IPS-15b (cell line): Measurements from ENCODE around the gene CD276.
"Not testable (repeated sequence)": the region's sequence is repeated elsewhere in the genome, so short reads cannot be mapped to it uniquely, and the experiment has no call there.

Experiments
- H3K27me3 ChIP-seq: one replicate; pipeline ENCODE4 v1.6.1; 2013; ENCODE audit warnings: low read length; ENCODE audit not compliant: control insufficient read depth, insufficient read depth
- H3K36me3 ChIP-seq: one replicate; pipeline ENCODE4 v1.6.1; 2013; ENCODE audit warnings: low read length; ENCODE audit not compliant: control insufficient read depth, insufficient read depth
- H3K4me1 ChIP-seq: one replicate; pipeline ENCODE4 v1.6.1; 2013; ENCODE audit warnings: mild to moderate bottlenecking, low read length; ENCODE audit not compliant: control insufficient read depth, insufficient read depth
- H3K4me3 ChIP-seq: one replicate; pipeline ENCODE4 v1.5.1; 2013; ENCODE audit warnings: low read depth, low read length
- H3K9ac ChIP-seq: one replicate; pipeline ENCODE4 v1.6.1; 2013; ENCODE audit warnings: low read depth, mild to moderate bottlenecking, low read length
- H3K9me3 ChIP-seq: one replicate; pipeline ENCODE4 v1.6.1; 2013; ENCODE audit warnings: mild to moderate bottlenecking, low read length; ENCODE audit not compliant: control insufficient read depth, insufficient read depth

Gene CD276

DNA sequence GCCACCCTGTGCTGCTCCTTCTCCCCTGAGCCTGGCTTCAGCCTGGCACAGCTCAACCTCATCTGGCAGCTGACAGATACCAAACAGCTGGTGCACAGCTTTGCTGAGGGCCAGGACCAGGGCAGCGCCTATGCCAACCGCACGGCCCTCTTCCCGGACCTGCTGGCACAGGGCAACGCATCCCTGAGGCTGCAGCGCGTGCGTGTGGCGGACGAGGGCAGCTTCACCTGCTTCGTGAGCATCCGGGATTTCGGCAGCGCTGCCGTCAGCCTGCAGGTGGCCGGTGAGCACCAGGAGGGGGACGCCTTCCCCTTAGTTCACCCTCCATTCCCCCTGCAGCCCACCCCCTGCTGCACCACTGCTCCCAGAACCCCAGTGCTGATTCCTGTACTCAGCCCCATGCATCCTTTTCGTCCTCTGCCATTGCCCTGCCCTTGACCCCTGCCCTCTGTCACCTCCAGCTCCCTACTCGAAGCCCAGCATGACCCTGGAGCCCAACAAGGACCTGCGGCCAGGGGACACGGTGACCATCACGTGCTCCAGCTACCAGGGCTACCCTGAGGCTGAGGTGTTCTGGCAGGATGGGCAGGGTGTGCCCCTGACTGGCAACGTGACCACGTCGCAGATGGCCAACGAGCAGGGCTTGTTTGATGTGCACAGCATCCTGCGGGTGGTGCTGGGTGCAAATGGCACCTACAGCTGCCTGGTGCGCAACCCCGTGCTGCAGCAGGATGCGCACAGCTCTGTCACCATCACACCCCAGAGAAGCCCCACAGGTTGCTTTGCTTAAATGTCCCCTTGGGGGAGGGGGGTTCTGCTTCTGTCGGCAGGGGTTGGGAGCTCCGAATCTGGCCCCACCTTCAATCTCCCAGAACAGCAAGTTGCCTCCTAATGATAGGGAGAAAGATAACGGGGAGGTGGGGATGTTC is 18.4 kb downstream of the CD276 start:
- not testable (repeated sequence) for H3K9me3 ChIP-seq, H3K9ac ChIP-seq, H3K27me3 ChIP-seq, H3K4me1 ChIP-seq, H3K4me3 ChIP-seq
- H3K36me3 ChIP-seq, result peaks cover 11% of the 10 kb centered on the region

DNA sequence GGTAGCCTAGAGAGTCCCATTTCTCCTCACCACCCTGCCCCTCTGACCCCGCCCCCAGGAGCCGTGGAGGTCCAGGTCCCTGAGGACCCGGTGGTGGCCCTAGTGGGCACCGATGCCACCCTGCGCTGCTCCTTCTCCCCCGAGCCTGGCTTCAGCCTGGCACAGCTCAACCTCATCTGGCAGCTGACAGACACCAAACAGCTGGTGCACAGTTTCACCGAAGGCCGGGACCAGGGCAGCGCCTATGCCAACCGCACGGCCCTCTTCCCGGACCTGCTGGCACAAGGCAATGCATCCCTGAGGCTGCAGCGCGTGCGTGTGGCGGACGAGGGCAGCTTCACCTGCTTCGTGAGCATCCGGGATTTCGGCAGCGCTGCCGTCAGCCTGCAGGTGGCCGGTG is 19.4 kb downstream of the CD276 start:
- not testable (repeated sequence) for H3K4me3 ChIP-seq, H3K9ac ChIP-seq, H3K9me3 ChIP-seq, H3K4me1 ChIP-seq, H3K27me3 ChIP-seq
- peaks cover 12% of the 10 kb centered on the region for H3K36me3 ChIP-seq

DNA sequence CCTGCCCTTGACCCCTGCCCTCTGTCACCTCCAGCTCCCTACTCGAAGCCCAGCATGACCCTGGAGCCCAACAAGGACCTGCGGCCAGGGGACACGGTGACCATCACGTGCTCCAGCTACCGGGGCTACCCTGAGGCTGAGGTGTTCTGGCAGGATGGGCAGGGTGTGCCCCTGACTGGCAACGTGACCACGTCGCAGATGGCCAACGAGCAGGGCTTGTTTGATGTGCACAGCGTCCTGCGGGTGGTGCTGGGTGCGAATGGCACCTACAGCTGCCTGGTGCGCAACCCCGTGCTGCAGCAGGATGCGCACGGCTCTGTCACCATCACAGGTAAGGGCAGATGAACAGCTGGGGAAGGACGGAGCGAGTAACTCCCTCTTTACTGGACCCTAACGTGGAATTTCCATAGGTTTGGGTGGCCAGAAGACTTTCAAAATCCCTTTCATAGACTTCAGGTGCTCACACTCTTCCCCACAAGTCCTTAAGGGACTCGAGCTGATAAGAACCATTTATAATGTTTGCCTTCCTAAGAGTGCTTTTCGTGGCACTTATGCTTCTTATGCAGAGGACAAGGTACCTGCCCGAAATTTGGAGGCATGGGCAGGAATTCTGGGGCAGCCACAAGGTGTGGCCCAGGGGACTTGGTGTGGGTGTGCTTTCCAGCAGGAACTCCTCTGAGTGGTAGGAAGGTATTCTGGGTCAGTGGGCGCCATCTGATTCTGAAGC is 20.1 kb downstream of the CD276 start:
- H3K4me1 ChIP-seq, H3K9ac ChIP-seq, H3K4me3 ChIP-seq, H3K9me3 ChIP-seq, H3K27me3 ChIP-seq: not testable (repeated sequence)
- H3K36me3 ChIP-seq, result peaks cover 17% of the 10 kb centered on the region

DNA sequence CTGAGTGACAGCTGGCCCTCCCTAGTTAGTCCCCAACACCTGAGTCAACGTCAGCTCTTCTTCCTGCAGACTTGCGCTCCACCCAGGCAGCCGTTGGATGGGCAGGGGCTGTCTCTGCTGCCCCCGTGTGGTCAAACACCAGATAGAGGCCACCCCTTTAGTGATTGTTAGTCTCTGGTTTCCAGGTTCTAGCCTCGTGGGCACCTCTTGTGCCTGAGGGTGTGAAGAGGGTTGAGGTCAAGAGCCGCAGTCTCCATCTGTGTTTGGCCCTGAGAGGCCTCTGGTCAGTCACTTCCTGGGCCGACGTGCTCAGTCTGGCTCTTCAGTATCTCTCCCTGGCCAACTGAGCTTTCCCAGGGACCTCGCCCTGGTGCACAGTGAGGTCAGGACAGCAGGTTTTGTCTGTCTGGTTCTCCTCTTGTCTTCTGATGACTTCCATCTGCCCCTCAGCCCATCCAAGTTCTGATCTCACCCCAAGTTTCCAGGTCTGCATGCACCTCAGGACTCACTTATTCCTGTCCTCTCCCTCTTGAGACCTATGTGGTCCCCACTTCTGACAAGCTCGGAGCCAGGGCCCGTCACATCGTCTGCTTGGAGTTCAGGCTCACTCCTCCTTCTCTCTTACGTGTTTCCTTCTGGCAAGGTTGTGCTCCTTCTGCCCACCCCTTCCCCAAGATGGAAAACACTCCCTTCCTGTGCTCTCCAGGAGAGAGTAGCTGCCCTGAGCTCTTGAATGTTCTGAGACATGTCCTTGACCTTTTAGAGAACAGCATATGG is 20.9 kb downstream of the CD276 start:
- Histone ChIP-seq H3K9me3 (no peaks in the 10 kb centered on the region), H3K9ac (no peak overlapping the region), H3K4me3 (no peak overlapping the region), H3K4me1 (no peaks in the 10 kb centered on the region), H3K36me3 (peaks cover 23% of the 10 kb centered on the region), H3K27me3 (no peaks in the 10 kb centered on the region)

DNA sequence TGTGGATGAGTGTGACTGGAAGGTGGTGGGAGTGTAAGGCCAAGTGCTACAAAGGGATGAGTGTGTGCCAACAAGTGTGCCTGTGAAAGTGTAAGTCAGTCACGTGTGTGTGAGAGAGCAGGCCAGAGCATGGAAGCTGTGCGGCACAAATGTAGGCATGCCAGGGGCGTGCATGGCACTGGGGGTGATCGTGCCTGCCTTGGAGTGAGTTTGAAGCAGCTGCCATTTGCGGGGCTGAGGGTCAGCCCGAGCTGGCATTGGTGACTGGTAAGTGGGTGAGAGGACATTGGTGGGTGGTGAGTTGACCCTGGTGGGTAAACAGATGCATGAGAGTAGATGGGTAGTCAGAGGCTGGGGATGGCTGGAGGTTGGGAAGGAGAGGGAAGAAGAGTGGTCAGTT is 24.5 kb downstream of the CD276 start:
- H3K27me3 ChIP-seq, result no peaks in the 10 kb centered on the region
- no peaks in the 10 kb centered on the region for H3K4me1 ChIP-seq
- H3K9me3 ChIP-seq, result no peaks in the 10 kb centered on the region
- no peak overlapping the region for H3K9ac ChIP-seq
- no peak overlapping the region for H3K4me3 ChIP-seq
- H3K36me3 ChIP-seq, result peaks cover 29% of the 10 kb centered on the region

DNA sequence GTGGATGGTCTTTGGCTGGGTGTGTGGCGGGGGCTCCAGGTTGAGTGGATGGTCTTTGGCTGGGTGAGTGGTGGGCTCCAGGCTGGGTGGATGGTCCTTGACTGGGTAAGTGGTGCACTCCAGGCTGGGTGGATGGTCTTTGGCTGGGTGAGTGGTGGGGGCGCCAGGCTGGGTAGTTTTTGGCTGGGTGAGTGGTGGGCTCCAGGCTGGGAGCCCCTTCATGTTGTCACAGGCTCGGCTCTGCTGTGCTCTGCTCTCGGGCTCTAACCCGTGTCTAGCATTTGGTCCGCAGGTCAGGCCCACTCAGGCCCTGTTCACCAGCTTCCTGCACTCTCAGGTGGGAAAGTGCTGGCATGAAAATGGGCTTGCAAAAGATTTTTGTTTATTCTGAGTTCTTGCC is 25.1 kb downstream of the CD276 start:
- Histone ChIP-seq H3K36me3 (peaks cover 27% of the 10 kb centered on the region), H3K9ac (no peak overlapping the region), H3K4me1 (no peaks in the 10 kb centered on the region), H3K27me3 (no peaks in the 10 kb centered on the region), H3K4me3 (no peak overlapping the region), H3K9me3 (no peaks in the 10 kb centered on the region)

DNA sequence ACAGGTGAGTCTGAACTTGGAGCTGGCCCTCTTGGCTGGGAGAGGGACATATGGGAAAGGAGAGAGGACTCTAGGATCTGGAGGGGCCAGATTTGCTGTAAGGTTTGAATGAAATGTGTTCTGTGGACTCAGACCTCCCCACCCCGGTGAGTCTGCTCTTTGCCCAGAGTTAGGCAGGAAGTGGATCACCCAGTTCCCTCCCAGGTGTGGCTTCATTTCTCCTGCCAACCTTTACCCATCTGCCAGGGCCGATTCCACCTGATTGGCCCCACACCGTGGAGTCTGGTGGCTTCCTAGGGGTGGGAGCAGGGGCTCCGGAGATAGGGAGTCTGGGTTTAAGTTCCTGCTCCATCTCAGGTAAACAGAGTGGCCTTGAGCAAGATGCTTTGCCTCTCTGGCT is 25.5 kb downstream of the CD276 start:
- Histone ChIP-seq H3K36me3 (peaks cover 30% of the 10 kb centered on the region), H3K9ac (no peak overlapping the region), H3K27me3 (no peaks in the 10 kb centered on the region), H3K9me3 (no peaks in the 10 kb centered on the region), H3K4me1 (no peaks in the 10 kb centered on the region), H3K4me3 (no peak overlapping the region)

DNA sequence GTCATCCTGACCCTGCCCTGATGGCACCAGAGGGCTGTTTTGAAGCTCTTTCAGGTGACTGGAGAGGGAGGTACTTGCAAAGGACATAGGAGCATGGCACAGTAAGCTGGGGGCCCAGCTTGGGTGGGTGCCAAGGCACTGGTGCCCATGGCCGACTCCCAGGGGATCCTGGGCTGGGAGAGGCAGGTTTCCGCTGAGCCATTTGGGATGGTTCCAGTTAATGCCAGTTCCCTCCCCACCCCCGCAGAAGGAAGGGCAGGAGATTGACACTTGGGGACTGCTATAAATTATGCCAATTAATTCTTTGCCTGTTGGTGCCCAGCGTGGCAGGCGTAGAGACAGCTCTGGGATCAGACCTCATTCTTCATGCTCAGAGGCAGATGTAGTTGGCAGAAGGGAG is 26.1 kb downstream of the CD276 start:
- no peak overlapping the region for H3K9ac ChIP-seq
- no peaks in the 10 kb centered on the region for H3K4me1 ChIP-seq
- no peak overlapping the region for H3K4me3 ChIP-seq
- no peaks in the 10 kb centered on the region for H3K27me3 ChIP-seq
- peaks cover 27% of the 10 kb centered on the region for H3K36me3 ChIP-seq
- no peaks in the 10 kb centered on the region for H3K9me3 ChIP-seq

DNA sequence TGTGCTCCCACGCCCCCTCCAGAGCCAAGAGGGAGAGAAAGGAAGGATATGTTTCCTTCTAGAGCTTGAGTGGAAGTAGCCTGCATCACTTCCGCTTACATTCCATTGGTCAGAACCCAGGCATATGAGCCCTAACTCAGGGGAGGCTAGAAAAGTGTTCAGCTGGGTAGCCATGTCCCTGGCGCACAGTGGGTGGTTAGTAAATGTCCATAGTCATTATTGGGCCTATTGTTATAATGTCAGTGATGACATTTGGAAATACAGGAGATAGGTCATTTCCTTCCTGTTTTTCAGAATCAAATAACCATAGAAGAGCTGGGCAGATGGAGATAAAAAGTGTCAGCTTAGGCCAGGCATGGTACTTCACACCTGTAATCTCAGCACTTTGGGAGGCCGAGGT is 27.3 kb downstream of the CD276 start:
- Histone ChIP-seq H3K9ac (no peak overlapping the region), H3K27me3 (no peaks in the 10 kb centered on the region), H3K4me3 (no peak overlapping the region), H3K36me3 (peaks cover 27% of the 10 kb centered on the region), H3K9me3 (no peaks in the 10 kb centered on the region), H3K4me1 (no peaks in the 10 kb centered on the region)

DNA sequence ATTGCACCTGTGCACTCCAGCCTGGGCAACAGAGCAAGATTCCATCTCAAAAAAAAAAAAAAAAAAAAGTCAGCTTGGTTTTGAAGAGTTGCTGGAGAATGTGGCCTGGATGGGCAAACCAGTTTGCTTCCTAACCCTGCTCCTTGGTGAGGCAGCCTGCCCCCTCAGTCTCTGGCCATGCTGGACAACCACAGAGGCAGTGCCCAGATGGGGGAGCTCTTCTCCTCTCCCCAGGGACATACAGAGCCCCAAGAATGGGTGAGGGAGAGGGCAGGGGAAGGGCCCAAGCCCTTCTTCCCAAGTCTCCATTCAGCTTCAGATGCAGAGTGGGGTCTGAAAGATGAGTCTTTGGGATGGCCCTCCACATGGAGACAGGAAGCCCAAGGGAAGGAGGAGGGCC is 27.9 kb downstream of the CD276 start:
- H3K9ac ChIP-seq, result no peak overlapping the region
- no peak overlapping the region for H3K4me3 ChIP-seq
- H3K27me3 ChIP-seq, result no peaks in the 10 kb centered on the region
- no peaks in the 10 kb centered on the region for H3K4me1 ChIP-seq
- no peaks in the 10 kb centered on the region for H3K9me3 ChIP-seq
- H3K36me3 ChIP-seq, result peaks cover 27% of the 10 kb centered on the region

DNA sequence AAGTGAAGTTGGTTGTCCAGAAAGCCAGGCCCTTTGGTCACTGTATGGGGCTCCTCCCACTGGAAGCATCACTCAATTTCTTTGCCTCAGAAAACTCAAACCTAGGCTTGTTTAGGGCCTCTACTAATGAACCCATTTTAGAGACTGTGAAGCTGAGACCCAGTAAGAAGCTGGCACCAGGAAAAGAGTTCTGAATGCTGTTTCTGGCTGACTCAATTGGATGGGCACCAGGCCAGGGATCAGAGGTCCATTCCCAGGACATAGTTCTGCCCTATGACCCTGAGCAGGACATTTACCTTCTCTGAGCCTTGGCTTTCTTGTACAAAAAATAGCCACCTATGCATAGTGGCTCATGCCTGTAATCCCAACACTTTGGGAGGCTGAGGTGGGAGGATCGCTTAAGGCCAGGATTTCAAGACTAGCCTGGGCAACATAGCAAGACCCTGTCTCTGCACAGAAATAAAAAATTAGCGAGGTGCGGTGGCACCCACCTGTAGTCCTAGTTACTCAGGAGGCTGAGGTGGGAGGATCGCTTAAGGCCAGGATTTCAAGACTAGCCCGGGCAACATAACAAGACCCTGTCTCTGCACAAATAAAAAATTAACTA is 30.6 kb downstream of the CD276 start:
- Histone ChIP-seq H3K4me1 (no peaks in the 10 kb centered on the region), H3K36me3 (peaks cover 16% of the 10 kb centered on the region), H3K9me3 (no peaks in the 10 kb centered on the region), H3K27me3 (no peaks in the 10 kb centered on the region), H3K9ac (no peak overlapping the region), H3K4me3 (no peak overlapping the region)
